GM18907 (cell line): Measurements from ENCODE around the gene SLC29A4.
"Not testable (repeated sequence)": the region's sequence is repeated elsewhere in the genome, so short reads cannot be mapped to it uniquely, and the experiment has no call there.

Experiments
- ATAC-seq: cut with Tn5 transposase; IDR thresholded peaks from one replicate; pipeline ENCODE4 v1.9.1; 2021; ENCODE audit warnings: mild to moderate bottlenecking, moderate library complexity; ENCODE audit not compliant: unreplicated experiment

The SLC29A4 gene

DNA sequence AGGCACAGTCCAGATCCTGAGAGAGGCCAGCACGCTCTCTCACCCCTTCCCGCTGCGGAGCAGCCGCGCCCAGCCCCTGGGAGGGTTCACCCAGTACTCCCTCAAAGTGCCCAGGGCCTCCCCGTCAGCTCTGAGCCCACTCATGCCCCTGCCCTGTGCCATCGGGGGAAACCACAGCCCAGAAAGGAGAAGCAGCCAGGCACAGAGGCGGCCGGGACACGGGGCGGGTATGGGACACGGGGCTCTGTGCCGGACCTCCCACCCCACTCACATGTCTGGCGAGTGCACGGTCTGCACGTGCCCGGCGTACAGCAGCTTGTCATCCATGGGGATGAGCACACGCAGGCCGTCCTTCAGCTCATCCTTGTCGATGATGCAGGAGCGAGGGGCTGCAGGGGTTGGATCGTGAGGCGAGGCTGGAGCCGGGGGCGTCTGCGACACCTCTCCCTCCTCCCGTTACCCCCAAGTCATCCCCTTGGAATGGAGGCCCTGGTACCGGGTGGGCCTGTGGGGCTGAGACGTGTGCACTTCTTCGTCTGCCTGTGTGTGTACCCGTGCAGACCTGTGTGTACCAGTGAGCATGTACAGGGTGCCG lies 38.2 kb downstream of the SLC29A4 start:
- ATAC-seq = no peak

- no peak for ATAC-seq
Observed at GRCh38 chr7:5322621-5323410, 40.1 kb downstream of the SLC29A4 start.

DNA sequence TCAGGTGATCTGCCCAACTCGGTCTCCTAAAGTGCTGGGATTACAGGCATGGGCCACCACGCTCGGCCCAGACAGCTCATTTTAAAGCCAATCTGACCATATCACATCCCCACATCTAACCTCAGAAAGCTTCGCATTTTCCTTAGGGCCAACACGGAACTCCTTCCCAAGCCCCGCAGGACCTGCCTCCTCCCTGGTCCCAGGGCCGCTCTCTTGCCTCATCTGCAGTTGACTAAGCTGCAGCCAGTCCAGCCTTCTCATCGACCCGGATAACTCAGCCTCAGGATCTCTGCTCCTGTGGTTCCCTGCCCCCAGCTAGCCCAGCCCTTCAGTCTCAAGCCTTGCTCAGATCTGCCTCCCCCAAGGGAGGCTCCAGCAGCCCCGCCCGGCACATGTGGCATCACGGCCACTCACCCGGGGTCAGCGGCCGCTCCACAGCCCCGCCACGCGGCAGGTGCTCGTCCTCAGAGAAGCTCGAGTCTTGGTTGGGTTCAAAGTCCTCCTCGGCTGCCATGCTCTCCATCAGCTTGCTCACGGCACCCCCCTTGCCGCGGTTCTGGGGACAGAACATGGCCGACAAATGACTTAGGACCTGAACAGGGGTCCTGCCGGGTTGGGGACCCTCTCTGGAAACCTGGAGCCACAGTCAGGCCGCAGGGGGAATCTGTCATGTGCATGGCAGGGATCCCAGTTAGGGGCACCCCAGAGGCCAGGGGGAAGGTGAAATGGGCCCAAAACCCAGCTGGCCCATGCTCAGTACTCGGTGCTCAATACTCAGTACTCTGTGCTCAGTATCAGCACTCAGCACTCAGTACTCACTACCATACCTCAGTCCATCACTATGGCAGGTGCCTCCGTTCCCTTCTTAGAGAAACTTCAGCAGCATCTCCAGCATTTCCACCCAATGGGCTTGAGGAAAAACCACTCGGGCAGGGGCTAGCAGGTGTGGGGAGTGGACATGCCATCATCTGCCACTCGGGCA lies 41.3 kb downstream of the SLC29A4 start:
- ATAC-seq = not testable (repeated sequence)

GRCh38 chr7:5324961-5325360 lies 42.2 kb downstream of the SLC29A4 start:
- no peak for ATAC-seq

DNA sequence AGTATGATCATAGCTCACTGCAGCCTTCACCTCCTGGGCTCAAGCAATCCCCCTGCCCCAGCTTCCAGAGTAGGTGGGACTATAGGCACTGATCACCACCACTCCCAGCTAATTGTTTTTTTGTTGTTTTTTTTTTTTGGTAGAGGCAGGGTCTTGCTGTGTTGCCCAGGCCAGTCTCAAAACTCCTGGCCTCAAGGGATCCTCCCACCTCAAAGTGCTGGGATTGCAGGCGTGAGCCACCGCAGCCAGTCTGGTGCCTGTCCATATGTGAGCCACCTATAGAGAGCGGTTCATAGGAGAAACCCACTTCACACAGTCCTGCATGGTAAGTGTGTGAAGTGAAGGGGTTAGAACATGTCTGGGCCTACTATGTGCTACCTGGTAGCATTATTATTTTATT lies 47.5 kb downstream of the SLC29A4 start:
- no peak for ATAC-seq

GRCh38 chr7:5332579-5332978 lies 49.8 kb downstream of the SLC29A4 start:
- ATAC-seq = no peak

DNA sequence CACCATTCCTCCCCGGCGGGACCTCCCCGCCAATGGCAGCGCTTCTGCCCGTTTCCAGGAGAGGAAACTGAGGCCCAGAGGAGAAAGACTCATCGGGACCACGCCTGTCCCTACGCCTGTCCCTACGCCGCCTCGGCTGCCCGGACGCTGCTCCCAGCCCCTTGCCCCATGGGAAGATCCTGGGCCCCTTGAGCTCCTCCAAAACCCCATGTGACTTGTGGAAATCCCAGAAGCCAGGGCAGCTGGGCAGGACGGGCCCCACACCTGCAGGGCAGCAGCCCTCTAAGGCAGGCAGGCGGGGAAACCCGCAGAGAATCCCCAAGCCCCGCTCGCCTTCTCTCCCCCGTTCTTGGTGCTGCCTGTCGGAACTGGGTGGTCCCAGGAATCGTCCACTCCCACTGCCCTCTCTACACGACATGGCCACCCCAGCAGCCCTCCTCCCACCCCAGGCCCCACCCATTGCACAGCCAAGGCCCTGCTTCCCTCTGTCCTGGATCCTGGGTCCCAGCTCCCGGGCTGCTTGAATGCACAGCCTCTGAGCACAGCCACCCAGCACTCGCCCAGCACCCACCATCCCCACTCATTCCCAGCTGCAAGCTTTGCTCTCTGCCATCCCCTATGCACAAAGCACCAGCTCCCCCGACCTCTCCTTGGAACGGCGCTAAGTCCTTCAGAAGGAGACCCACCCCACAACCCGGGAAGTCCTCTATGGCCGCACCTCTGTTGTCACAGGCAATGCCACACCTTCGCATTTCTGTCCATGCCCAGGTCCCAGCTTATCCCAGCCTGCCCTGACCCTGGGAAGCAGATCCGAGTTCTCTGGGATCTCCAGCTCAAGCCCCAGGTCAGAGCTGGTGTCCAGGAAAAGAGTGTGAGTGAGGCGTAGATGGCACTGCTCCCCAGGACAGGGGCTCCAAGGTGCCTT lies 50.6 kb downstream of the SLC29A4 start:
- ATAC-seq = no peak

- no peak for ATAC-seq
Observed at GRCh38 chr7:5334671-5335070, 51.9 kb downstream of the SLC29A4 start.

DNA sequence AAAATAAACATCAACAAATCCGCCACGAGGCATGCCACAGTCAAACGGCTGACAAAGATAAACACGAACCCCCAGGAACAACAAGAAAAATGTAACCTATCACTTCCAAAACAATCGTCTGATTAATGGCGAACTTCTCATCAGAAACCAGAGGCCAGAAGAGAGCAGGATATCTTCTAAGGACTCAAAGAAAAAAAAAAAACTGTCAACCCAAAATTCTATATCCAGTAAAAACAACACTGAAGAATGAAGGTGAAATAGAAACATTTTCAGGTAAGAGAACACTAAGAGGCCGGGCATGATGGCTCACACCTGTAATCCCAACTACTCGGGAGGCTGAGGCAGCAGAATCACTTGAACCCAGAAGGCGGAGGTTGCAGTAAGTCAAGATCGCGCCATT lies 54.3 kb downstream of the SLC29A4 start:
- no peak for ATAC-seq

DNA sequence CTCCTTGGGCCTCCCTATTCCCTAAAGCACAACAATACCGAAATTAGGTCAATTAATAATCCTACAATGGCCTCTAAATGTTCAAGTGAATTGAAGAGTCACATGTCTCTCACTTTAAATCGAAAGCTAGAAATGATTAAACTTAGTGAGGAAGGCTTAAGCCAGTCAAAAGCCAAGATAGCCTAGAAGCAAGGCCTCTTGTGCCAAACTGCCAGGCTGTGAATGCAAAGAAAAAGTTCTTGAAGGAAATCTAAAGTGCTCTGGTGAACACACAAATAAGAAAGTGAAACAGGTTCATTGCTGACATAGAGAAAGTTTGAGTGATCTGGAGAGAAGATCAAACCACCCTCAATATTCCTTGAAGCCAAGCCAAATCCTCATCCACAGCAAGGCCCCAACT lies 57.2 kb downstream of the SLC29A4 start:
- no peak for ATAC-seq

DNA sequence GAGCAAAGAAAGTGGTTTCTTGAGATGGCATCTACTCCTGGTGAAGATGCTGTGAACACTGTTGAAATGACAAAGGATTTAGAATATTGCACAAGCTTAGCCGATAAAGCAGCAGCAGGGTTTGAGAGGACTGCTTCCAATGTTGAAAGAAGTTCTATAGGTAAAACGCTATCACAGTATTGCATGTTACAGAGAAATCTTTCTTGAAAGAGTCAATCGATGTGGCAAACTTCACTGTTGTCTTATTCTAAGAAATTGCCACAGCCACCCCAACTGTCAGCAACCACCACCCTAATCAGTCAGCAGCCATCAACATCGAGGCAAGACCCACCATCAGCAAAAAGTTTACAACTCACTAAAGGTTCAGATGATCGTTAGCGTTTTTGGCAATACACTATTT lies 59.9 kb downstream of the SLC29A4 start:
- no peak for ATAC-seq

DNA sequence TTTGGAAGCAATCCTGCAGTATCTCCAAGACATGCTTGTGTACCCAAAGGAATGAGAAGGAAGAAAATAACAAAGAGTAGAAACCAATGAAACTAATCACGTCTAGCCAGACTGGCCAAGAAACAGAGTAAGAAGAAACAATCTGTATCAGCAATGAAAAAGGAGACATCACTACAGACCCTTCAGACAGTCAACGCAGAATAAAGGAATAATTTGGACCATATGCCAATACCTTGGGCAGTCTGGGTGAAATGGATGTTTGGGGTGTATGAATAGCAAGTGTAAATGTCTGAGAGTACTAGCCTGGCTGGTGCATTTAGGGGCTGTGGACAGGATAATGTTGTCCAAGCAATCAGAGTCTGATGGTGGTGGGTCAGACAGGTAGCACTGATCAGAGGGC lies 61.1 kb downstream of the SLC29A4 start:
- ATAC-seq = no peak

- no peak for ATAC-seq
Observed at GRCh38 chr7:5344342-5344741, 61.6 kb downstream of the SLC29A4 start.

GRCh38 chr7:5345171-5345570 lies 62.4 kb downstream of the SLC29A4 start:
- no peak for ATAC-seq

- no peak for ATAC-seq
Observed at GRCh38 chr7:5345671-5346070, 62.9 kb downstream of the SLC29A4 start.

DNA sequence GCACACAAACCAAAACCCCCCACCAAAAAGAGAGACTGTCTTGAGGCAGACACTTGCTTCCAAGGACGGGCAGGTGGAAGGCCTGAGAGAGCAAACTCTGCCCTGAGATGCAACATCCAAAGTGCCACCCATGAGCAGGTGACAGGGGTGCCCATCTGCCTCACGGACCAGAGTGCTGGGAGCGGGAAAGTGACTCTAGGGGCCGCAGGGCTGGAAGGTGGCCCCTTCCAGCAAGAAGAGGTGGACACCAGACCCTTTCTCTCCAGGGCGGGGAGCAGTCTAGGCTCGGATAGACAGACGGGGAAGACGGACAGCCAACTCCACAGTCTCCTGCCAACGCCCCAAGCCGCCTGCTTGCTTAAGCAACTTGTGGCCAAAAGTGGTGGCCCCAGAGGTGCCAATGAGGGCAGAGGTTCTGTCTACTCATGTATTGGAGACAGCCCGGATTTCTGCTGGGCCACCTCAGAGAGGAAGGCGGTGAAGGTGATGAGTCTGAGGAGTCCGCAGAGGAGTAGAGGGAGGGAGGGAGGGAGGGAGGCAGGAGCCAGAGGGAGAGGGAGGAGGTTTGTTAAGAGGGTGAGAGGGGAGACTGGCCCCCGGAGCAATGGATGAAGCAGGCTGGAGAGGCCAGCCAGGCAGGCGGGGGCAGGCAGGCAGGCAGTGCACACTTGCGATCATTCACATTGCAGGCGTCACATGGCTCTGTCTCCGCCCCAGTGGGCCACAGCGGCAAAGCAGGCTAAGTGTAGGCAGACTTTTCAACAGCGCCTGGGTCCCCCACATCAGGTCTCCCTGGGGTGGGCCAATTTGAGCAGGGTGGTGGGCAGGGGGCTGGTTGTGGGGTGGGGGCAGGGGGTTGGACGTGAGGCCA lies 65.6 kb downstream of the SLC29A4 start:
- no peak for ATAC-seq

DNA sequence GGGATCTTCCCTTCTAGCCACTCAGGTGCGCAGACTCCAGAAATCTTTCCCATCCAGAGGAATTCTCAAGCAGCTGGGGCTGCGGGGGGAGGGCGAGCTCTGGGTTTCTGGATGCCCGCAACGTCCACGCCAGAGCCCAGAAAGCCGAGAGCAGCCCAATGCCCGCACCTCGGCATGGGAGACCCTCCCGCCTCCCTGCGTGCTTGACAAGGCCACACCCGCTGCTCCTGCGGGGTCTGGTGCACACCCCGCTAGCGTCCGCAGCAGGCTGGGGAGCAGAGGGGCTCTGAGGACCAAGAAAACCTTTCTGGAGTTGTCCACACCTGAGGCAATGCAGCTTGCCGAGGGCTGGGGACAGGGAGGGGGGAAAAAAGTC lies 66.2 kb downstream of the SLC29A4 start:
- ATAC-seq = no peak

GRCh38 chr7:5349437-5350173 lies 66.9 kb downstream of the SLC29A4 start:
- no peak for ATAC-seq

DNA sequence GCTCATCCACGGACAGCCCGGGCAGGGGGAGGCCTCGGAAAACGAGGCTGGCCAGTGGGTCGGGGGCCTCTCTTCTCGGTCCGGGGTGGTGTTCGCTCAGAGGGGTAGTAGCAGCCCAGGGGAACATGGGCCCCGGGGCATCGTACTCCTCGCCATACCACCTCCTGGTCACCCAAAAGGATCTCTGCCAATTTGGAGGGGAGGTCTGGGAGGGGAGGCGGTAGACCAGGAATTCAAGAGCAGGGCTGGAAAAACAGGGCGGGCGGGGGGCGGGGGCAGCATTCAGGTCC lies 67.4 kb downstream of the SLC29A4 start:
- ATAC-seq = no peak
